GM19239 (cell line): Measurements from ENCODE around the gene ZCCHC7.
A peak's percentile ranks its signal among the peaks of the same experiment; 100 is the strongest.
"Not testable (repeated sequence)": the region's sequence is repeated elsewhere in the genome, so short reads cannot be mapped to it uniquely, and the experiment has no call there.

Experiments used
- DNase-seq: peaks from one replicate; pipeline ENCODE4 v3.0.0; 2011; ENCODE audit warnings: low spot score; ENCODE audit not compliant: insufficient read length
- FAIRE-seq: peaks from 2 replicates; lab custom pipeline; 2011; peaks lifted over from hg19 to GRCh38; lab: Jason Lieb, UNC

The ZCCHC7 gene

GRCh38 chr9:37286530-37287175 is 166.3 kb downstream of the ZCCHC7 start:
- no peak for DNase-seq
- peak; percentile 26 for FAIRE-seq

GRCh38 chr9:37287317-37287716 is 166.9 kb downstream of the ZCCHC7 start:
- DNase-seq (no peak), FAIRE-seq (peak; percentile 89)

- DNase-seq (no peak), FAIRE-seq (peak; percentile 78)
These were observed 169.3 kb downstream of the ZCCHC7 start for GRCh38 chr9:37289631-37290030.

- FAIRE-seq (no peak), DNase-seq (no peak)
These were observed 170.1 kb downstream of the ZCCHC7 start for GRCh38 chr9:37290366-37290939.

- FAIRE-seq, result peak; percentile 86
- DNase-seq, result no peak
These were observed 170.6 kb downstream of the ZCCHC7 start for GRCh38 chr9:37290940-37291485.

- FAIRE-seq, DNase-seq: not testable (repeated sequence)
These were observed 171.4 kb downstream of the ZCCHC7 start for GRCh38 chr9:37291612-37292238.

GRCh38 chr9:37292896-37293295 is 172.5 kb downstream of the ZCCHC7 start:
- FAIRE-seq (peak; percentile 47), DNase-seq (no peak)

GRCh38 chr9:37293664-37294524 is 173.5 kb downstream of the ZCCHC7 start:
- FAIRE-seq, result peak; percentile 94
- DNase-seq, result no peak

- FAIRE-seq, result no peak
- DNase-seq, result no peak
These were observed 174.8 kb downstream of the ZCCHC7 start for GRCh38 chr9:37295178-37295577.

GRCh38 chr9:37295796-37296195 is 175.4 kb downstream of the ZCCHC7 start:
- FAIRE-seq (peak; percentile 73), DNase-seq (no peak)

GRCh38 chr9:37297592-37297991 is 177.2 kb downstream of the ZCCHC7 start:
- DNase-seq (no peak), FAIRE-seq (no peak)

- DNase-seq (no peak), FAIRE-seq (peak; percentile 94)
These were observed 180.2 kb downstream of the ZCCHC7 start for GRCh38 chr9:37300620-37301019.

- FAIRE-seq, result peak; percentile 62
These were observed 180.9 kb downstream of the ZCCHC7 start for GRCh38 chr9:37301042-37301853.

GRCh38 chr9:37301854-37302172 is 181.4 kb downstream of the ZCCHC7 start:
- FAIRE-seq (no peak), DNase-seq (no peak)

More at GRCh38 chr9:37301042-37301853, 180.9 kb downstream of the ZCCHC7 start:
- no peak for DNase-seq

GRCh38 chr9:37302277-37302676 is 181.9 kb downstream of the ZCCHC7 start:
- DNase-seq (no peak), FAIRE-seq (peak; percentile 96)

GRCh38 chr9:37303272-37303671 is 182.9 kb downstream of the ZCCHC7 start:
- DNase-seq, FAIRE-seq: not testable (repeated sequence)

GRCh38 chr9:37309136-37309535 is 188.8 kb downstream of the ZCCHC7 start:
- DNase-seq (no peak), FAIRE-seq (peak; percentile 21)

GRCh38 chr9:37311938-37312708 is 191.7 kb downstream of the ZCCHC7 start:
- FAIRE-seq, result no peak
- DNase-seq, result no peak

GRCh38 chr9:37324261-37324683 is 203.9 kb downstream of the ZCCHC7 start:
- DNase-seq (no peak), FAIRE-seq (no peak)
